Measurements from ENCODE around the gene SURF6.
A peak's percentile ranks its signal among the peaks of the same experiment; 100 is the strongest.

Gene SURF6

GRCh38 chr9:133367221-133367620 lies 31.2 kb upstream of the SURF6 start:
- H3K27me3 ChIP-seq (replicated peaks; ENCODE audit: control insufficient read depth, insufficient read depth, low read length) = no peaks in the 10 kb centered on the region
- H3K36me3 ChIP-seq (ENCODE audit: control insufficient read depth, insufficient read depth, low read length, severe bottlenecking) = peaks cover 68% of the 10 kb centered on the region
- no peaks in the 10 kb centered on the region for H3K9me3 ChIP-seq (ENCODE audit: control insufficient read depth, low read length)
- no peak for DNase-seq (ENCODE audit: low read depth)
- peak overlapping the region; percentile 11 for H3K9ac ChIP-seq (ENCODE audit: low read length)
- H3K4me3 ChIP-seq (ENCODE audit: low read length) = no peak overlapping the region
- peaks cover 56% of the 10 kb centered on the region for H3K4me1 ChIP-seq (ENCODE audit: control insufficient read depth, insufficient read depth, low read length)

DNA sequence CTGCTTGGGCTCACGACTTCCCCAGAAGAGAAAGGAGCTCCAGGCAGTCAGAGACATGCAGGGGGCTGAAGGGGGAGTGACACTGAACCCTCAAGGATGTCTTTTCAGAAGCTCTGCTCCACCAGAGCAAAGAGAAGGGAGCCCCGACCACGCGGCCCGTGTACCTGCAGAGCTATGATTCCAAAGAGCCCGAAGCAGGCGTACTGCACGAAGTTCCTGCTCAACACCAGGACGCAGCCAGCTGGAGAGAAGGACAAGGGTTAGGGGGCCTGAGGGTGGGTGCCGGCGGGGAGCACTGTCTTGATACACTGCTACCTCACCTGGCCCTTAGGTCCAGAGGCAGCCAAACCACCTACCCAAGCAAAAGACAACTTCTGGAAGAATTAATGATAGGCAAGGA lies 30.4 kb upstream of the SURF6 start:
- H3K4me3 ChIP-seq (ENCODE audit: low read length) = no peak overlapping the region
- H3K4me1 ChIP-seq (ENCODE audit: control insufficient read depth, insufficient read depth, low read length) = peaks cover 48% of the 10 kb centered on the region
- H3K9ac ChIP-seq (ENCODE audit: low read length) = no peak overlapping the region
- peaks cover 75% of the 10 kb centered on the region for H3K36me3 ChIP-seq (ENCODE audit: control insufficient read depth, insufficient read depth, low read length, severe bottlenecking)
- H3K9me3 ChIP-seq (ENCODE audit: control insufficient read depth, low read length) = no peaks in the 10 kb centered on the region
- H3K27me3 ChIP-seq (replicated peaks; ENCODE audit: control insufficient read depth, insufficient read depth, low read length) = no peaks in the 10 kb centered on the region
- DNase-seq (ENCODE audit: low read depth) = no peak

DNA sequence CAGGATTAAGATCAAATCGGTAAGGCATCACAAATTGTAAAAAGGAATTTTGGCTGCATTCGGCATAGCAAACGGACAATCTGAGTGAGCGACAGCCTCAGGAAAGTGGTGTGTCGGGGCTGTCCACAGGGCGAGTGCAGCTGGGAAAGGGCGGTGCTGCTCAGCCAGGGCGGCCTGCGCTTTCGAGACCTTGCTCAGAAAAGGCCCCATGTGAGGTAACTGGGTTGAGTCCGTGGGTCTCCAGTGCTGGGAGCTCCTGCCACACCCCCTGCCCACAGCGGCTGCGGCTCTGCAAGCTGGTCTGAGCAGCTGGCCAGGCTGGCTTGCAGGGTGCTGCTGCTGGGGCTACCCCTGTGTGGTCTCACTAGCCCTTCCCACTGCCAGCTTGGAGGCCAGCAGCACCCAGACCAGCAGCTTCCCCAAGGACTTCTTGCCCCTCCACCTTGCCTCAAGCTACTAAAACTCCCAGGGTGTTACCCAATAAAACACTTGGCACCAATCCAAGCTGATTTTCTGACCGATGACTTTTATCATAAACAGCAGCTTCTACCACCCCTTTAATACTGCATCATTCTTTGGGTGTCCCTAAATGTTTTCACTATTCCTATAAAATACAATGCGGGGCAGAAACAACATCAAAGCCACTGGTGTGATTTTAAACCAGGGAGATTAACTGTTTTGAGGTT lies 26.5 kb upstream of the SURF6 start:
- Histone ChIP-seq H3K9me3 (ENCODE audit: control insufficient read depth, low read length) (no peaks in the 10 kb centered on the region), H3K4me1 (ENCODE audit: control insufficient read depth, insufficient read depth, low read length) (peaks cover 23% of the 10 kb centered on the region), H3K4me3 (ENCODE audit: low read length) (no peak overlapping the region), H3K9ac (ENCODE audit: low read length) (no peak overlapping the region), H3K27me3 (replicated peaks; ENCODE audit: control insufficient read depth, insufficient read depth, low read length) (no peaks in the 10 kb centered on the region), H3K36me3 (ENCODE audit: control insufficient read depth, insufficient read depth, low read length, severe bottlenecking) (peaks cover 76% of the 10 kb centered on the region)
- no peak for DNase-seq (ENCODE audit: low read depth)

GRCh38 chr9:133361507-133362092 lies 25.6 kb upstream of the SURF6 start:
- no peak for DNase-seq (ENCODE audit: low read depth)
- H3K4me3 ChIP-seq (ENCODE audit: low read length) = no peak overlapping the region
- peaks cover 67% of the 10 kb centered on the region for H3K36me3 ChIP-seq (ENCODE audit: control insufficient read depth, insufficient read depth, low read length, severe bottlenecking)
- H3K9me3 ChIP-seq (ENCODE audit: control insufficient read depth, low read length) = no peaks in the 10 kb centered on the region
- no peak overlapping the region for H3K9ac ChIP-seq (ENCODE audit: low read length)
- H3K4me1 ChIP-seq (ENCODE audit: control insufficient read depth, insufficient read depth, low read length) = peaks cover 27% of the 10 kb centered on the region
- H3K27me3 ChIP-seq (replicated peaks; ENCODE audit: control insufficient read depth, insufficient read depth, low read length) = no peaks in the 10 kb centered on the region

DNA sequence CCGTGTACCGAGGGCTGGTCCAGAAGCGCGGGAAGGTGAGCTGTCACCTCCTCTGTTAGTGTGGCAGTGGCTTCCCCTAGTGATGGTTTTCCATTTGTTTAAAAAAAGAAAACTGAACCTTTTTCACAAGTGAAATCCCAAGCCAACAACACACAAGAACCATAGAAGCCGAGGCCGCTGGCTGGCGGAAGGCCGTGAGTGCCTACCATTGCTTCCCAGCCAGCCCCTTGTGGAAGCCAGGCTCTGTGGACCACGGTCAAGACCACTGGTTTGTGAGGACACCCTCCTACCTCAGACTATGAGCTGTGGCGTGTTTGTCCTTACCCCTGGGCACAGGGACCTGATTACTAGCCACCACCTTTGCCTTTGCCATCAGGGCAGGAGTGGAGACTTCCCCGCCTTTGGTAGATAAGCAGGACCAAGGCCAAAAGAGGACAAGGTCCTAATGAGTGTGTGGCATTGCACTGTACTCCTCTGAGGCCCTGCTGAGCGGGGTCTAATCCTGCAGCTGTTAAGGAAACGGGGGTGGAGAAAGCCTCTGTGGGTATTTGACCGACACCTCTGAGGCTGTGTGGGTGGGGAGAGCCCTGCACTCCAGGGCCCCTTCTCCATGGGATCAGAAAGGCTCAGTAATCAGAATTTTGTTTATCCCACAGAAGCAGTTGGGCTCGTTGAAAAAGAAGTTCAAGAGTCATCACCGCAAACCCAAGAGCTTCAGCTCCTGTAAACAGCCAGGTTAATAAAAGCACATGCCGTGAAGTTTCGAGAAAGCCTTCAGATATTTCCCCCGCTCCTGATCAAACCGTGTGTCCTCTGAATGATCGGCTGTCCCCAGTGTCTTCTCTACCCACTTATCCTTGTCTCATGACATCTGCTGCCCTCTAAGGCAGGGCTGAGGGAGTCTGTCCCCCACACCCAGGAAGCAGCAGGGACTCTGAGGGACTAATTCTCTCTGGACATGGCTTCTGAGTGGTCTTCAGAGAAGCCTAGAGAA lies 24.7 kb upstream of the SURF6 start:
- no peaks in the 10 kb centered on the region for H3K27me3 ChIP-seq (replicated peaks; ENCODE audit: control insufficient read depth, insufficient read depth, low read length)
- no peaks in the 10 kb centered on the region for H3K9me3 ChIP-seq (ENCODE audit: control insufficient read depth, low read length)
- no peak overlapping the region for H3K4me3 ChIP-seq (ENCODE audit: low read length)
- DNase-seq (ENCODE audit: low read depth) = no peak
- peak overlapping the region; percentile 30 for H3K9ac ChIP-seq (ENCODE audit: low read length)
- peaks cover 27% of the 10 kb centered on the region for H3K4me1 ChIP-seq (ENCODE audit: control insufficient read depth, insufficient read depth, low read length)
- peaks cover 58% of the 10 kb centered on the region for H3K36me3 ChIP-seq (ENCODE audit: control insufficient read depth, insufficient read depth, low read length, severe bottlenecking)

- Histone ChIP-seq H3K4me3 (ENCODE audit: low read length) (no peak overlapping the region), H3K9me3 (ENCODE audit: control insufficient read depth, low read length) (no peaks in the 10 kb centered on the region), H3K27me3 (replicated peaks; ENCODE audit: control insufficient read depth, insufficient read depth, low read length) (no peaks in the 10 kb centered on the region), H3K9ac (ENCODE audit: low read length) (peak overlapping the region; percentile 41), H3K36me3 (ENCODE audit: control insufficient read depth, insufficient read depth, low read length, severe bottlenecking) (peaks cover 48% of the 10 kb centered on the region), H3K4me1 (ENCODE audit: control insufficient read depth, insufficient read depth, low read length) (peaks cover 37% of the 10 kb centered on the region)
- no peak for DNase-seq (ENCODE audit: low read depth)
Observed at GRCh38 chr9:133359399-133360175, 23.6 kb upstream of the SURF6 start.

GRCh38 chr9:133357656-133358055 lies 21.7 kb upstream of the SURF6 start:
- H3K9me3 ChIP-seq (ENCODE audit: control insufficient read depth, low read length) = no peaks in the 10 kb centered on the region
- H3K27me3 ChIP-seq (replicated peaks; ENCODE audit: control insufficient read depth, insufficient read depth, low read length) = no peaks in the 10 kb centered on the region
- peaks cover 47% of the 10 kb centered on the region for H3K36me3 ChIP-seq (ENCODE audit: control insufficient read depth, insufficient read depth, low read length, severe bottlenecking)
- H3K4me1 ChIP-seq (ENCODE audit: control insufficient read depth, insufficient read depth, low read length) = peaks cover 39% of the 10 kb centered on the region
- no peak for DNase-seq (ENCODE audit: low read depth)
- H3K9ac ChIP-seq (ENCODE audit: low read length) = peak overlapping the region; percentile 83
- H3K4me3 ChIP-seq (ENCODE audit: low read length) = peak overlapping the region; percentile 82

DNA sequence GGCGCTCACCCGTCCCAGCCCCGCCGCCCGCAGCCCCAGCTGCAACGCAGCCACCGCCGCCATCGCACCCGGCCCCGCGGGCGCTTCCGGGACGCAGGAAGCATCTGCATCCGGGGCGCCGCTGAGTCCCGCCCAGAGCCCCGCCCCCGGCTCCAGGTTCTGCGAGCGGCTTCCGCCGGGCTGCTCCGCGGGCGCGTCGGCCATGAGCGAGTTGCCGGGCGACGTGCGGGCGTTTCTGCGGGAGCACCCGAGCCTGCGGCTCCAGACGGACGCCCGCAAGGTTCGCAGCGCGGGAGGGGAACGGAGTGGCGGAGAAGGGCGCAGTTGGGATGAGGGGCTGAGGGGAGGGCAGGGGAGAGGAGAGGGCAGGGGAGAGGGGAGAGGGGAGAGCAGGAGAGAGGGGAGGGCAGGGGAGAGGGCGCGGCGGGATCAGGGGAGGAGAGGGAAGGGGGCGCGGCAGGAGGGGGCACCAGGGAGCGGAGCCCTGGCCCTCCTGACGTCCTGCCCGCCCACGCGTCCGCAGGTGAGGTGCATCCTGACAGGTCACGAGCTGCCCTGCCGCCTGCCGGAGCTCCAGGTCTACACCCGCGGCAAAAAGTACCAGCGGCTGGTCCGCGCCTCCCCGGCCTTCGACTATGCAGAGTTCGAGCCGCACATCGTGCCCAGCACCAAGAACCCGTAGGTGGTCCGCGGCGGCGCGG lies 20.6 kb upstream of the SURF6 start, which contains the start of the genes SURF1 and SURF2:
Gene SURF1 (minus strand): TSS at position 97 of the 701 bp plus-strand sequence. CDS start 34 bp downstream, at position 63.
Gene SURF2 (plus strand): TSS at position 160 of the 701 bp plus-strand sequence. CDS start 43 bp downstream, at position 203.
- Histone ChIP-seq H3K27me3 (replicated peaks; ENCODE audit: control insufficient read depth, insufficient read depth, low read length) (no peaks in the 10 kb centered on the region), H3K9ac (ENCODE audit: low read length) (peak within 1 kb of the TSS; percentile 91), H3K4me1 (ENCODE audit: control insufficient read depth, insufficient read depth, low read length) (peaks cover 44% of the 10 kb centered on the region), H3K36me3 (ENCODE audit: control insufficient read depth, insufficient read depth, low read length, severe bottlenecking) (peaks cover 47% of the 10 kb centered on the region), H3K4me3 (ENCODE audit: low read length) (peak within 1 kb of the TSS; percentile 95), H3K9me3 (ENCODE audit: control insufficient read depth, low read length) (no peaks in the 10 kb centered on the region)
- peak; percentile 96 for DNase-seq (ENCODE audit: low read depth)

- Histone ChIP-seq H3K4me1 (ENCODE audit: control insufficient read depth, insufficient read depth, low read length) (peaks cover 44% of the 10 kb centered on the region), H3K9ac (ENCODE audit: low read length) (peak overlapping the region; percentile 91), H3K9me3 (ENCODE audit: control insufficient read depth, low read length) (no peaks in the 10 kb centered on the region), H3K27me3 (replicated peaks; ENCODE audit: control insufficient read depth, insufficient read depth, low read length) (no peaks in the 10 kb centered on the region), H3K36me3 (ENCODE audit: control insufficient read depth, insufficient read depth, low read length, severe bottlenecking) (peaks cover 47% of the 10 kb centered on the region), H3K4me3 (ENCODE audit: low read length) (peak overlapping the region; percentile 95)
- peak; percentile 33 for DNase-seq (ENCODE audit: low read depth)
Observed at GRCh38 chr9:133355881-133356357, 19.9 kb upstream of the SURF6 start.

DNA sequence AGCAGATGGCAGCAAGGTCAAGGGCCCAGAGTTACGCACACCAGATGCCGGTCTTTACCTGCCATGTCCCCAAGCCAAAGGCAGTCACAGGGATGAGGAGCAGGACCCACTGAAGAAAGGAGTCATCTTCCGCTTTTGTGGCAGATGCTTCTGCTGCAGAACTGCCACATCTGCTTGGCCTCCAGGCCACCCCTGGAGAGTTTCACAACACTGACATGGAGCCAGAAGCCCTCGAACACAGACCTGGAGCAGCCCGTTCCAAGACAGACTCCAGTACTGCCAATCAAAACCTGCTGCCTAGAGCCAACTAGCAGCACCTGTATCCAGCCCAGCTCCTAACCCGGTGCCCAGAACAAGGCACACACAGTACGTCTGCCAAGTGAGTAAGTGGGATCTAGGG lies 18.8 kb upstream of the SURF6 start:
- H3K36me3 ChIP-seq (ENCODE audit: control insufficient read depth, insufficient read depth, low read length, severe bottlenecking) = peaks cover 47% of the 10 kb centered on the region
- H3K27me3 ChIP-seq (replicated peaks; ENCODE audit: control insufficient read depth, insufficient read depth, low read length) = no peaks in the 10 kb centered on the region
- no peak for DNase-seq (ENCODE audit: low read depth)
- H3K4me1 ChIP-seq (ENCODE audit: control insufficient read depth, insufficient read depth, low read length) = peaks cover 49% of the 10 kb centered on the region
- no peaks in the 10 kb centered on the region for H3K9me3 ChIP-seq (ENCODE audit: control insufficient read depth, low read length)
- H3K9ac ChIP-seq (ENCODE audit: low read length) = peak overlapping the region; percentile 91
- H3K4me3 ChIP-seq (ENCODE audit: low read length) = no peak overlapping the region
